C4-2B (cell line): Measurements from ENCODE around the gene MAN1A2.

ENCODE experiments used
- ZFX ChIP-seq: fragments of 450-650 bp; IDR thresholded peaks from 2 replicates; pipeline ENCODE4 v1.6.1; 2017
- TF ChIP-seq, protein P1 (sequence below): fragments of 450-650 bp; conservative IDR thresholded peaks from 2 replicates; pipeline ENCODE4 v1.5.1; 2017; ENCODE audit warnings: mild to moderate bottlenecking

DNA sequence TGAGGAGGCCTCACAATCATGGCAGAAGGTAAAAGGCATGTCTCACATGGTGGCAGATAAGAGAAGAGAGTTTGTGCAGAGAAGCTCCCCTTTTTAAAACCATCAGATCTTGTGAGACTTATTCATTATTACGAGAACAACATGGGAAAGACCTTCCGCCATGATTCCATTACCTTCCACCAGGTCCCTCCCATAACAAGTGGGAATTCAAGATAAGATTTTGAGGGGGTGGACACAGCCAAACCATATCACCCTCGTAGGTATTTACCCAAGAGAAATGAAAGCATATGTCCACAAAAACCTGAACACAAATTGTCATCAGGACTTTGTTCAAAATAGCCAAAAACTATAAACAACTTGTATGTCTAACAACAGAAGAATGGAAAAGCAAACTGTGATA, 192.7 kb downstream of the MAN1A2 start:
- TF ChIP-seq, protein P1, sequence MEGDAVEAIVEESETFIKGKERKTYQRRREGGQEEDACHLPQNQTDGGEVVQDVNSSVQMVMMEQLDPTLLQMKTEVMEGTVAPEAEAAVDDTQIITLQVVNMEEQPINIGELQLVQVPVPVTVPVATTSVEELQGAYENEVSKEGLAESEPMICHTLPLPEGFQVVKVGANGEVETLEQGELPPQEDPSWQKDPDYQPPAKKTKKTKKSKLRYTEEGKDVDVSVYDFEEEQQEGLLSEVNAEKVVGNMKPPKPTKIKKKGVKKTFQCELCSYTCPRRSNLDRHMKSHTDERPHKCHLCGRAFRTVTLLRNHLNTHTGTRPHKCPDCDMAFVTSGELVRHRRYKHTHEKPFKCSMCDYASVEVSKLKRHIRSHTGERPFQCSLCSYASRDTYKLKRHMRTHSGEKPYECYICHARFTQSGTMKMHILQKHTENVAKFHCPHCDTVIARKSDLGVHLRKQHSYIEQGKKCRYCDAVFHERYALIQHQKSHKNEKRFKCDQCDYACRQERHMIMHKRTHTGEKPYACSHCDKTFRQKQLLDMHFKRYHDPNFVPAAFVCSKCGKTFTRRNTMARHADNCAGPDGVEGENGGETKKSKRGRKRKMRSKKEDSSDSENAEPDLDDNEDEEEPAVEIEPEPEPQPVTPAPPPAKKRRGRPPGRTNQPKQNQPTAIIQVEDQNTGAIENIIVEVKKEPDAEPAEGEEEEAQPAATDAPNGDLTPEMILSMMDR: no peak
- no peak for TF ChIP-seq ZFX
